NCI-H345 (cell line): ENCODE results near the gene CNTNAP2.
A peak's percentile ranks its signal among the peaks of the same experiment; 100 is the strongest.

Experiments
- DNase-seq: peaks from one replicate; lab custom pipeline; 2025; lab: John Stamatoyannopoulos, UW

The CNTNAP2 gene

GRCh38 chr7:147014286-147014955 lies 897.8 kb downstream of the CNTNAP2 start:
- no peak for DNase-seq

GRCh38 chr7:147015999-147016398 lies 899.4 kb downstream of the CNTNAP2 start:
- DNase-seq, result no peak

GRCh38 chr7:147022056-147022455 lies 905.5 kb downstream of the CNTNAP2 start:
- no peak for DNase-seq

- DNase-seq, result no peak
These were observed 906.8 kb downstream of the CNTNAP2 start for GRCh38 chr7:147023440-147023839.

- DNase-seq, result peak; percentile 10
These were observed 913.4 kb downstream of the CNTNAP2 start for GRCh38 chr7:147029953-147030352.

- DNase-seq, result no peak
These were observed 917.0 kb downstream of the CNTNAP2 start for GRCh38 chr7:147033641-147034040.

- no peak for DNase-seq
These were observed 924.8 kb downstream of the CNTNAP2 start for GRCh38 chr7:147041438-147041837.

- DNase-seq, result no peak
These were observed 928.3 kb downstream of the CNTNAP2 start for GRCh38 chr7:147044941-147045340.

GRCh38 chr7:147047696-147048095 lies 931.1 kb downstream of the CNTNAP2 start:
- no peak for DNase-seq

- DNase-seq, result no peak
These were observed 932.3 kb downstream of the CNTNAP2 start for GRCh38 chr7:147048864-147049263.

- no peak for DNase-seq
These were observed 936.2 kb downstream of the CNTNAP2 start for GRCh38 chr7:147052818-147053217.

GRCh38 chr7:147053746-147054145 lies 937.1 kb downstream of the CNTNAP2 start:
- no peak for DNase-seq

- no peak for DNase-seq
These were observed 943.5 kb downstream of the CNTNAP2 start for GRCh38 chr7:147060070-147060469.

GRCh38 chr7:147062897-147063296 lies 946.3 kb downstream of the CNTNAP2 start:
- DNase-seq, result no peak

GRCh38 chr7:147068842-147069241 lies 952.2 kb downstream of the CNTNAP2 start:
- DNase-seq, result no peak

- no peak for DNase-seq
These were observed 953.2 kb downstream of the CNTNAP2 start for GRCh38 chr7:147069771-147070170.

- no peak for DNase-seq
These were observed 954.3 kb downstream of the CNTNAP2 start for GRCh38 chr7:147070886-147071285.

GRCh38 chr7:147071536-147071935 lies 954.9 kb downstream of the CNTNAP2 start:
- no peak for DNase-seq

- DNase-seq, result no peak
These were observed 961.7 kb downstream of the CNTNAP2 start for GRCh38 chr7:147078312-147078711.

- no peak for DNase-seq
These were observed 962.5 kb downstream of the CNTNAP2 start for GRCh38 chr7:147079083-147079482.

- no peak for DNase-seq
These were observed 963.4 kb downstream of the CNTNAP2 start for GRCh38 chr7:147079921-147080420.

GRCh38 chr7:147081117-147081516 lies 964.5 kb downstream of the CNTNAP2 start:
- DNase-seq, result no peak

- DNase-seq, result peak; percentile 87
These were observed 972.5 kb downstream of the CNTNAP2 start for GRCh38 chr7:147089051-147089461.

- DNase-seq, result no peak
These were observed 973.0 kb downstream of the CNTNAP2 start for GRCh38 chr7:147089608-147090007.
